NCI-H524 treated with DMSO at 0.1 percent for 48 hours (cell line): ENCODE results near the gene SNX17.
"Not testable (repeated sequence)": the region's sequence is repeated elsewhere in the genome, so short reads cannot be mapped to it uniquely, and the experiment has no call there.

Experiments used
- DNase-seq: peaks from one replicate; lab custom pipeline; 2025; lab: John Stamatoyannopoulos, UW

The SNX17 gene, protein sequence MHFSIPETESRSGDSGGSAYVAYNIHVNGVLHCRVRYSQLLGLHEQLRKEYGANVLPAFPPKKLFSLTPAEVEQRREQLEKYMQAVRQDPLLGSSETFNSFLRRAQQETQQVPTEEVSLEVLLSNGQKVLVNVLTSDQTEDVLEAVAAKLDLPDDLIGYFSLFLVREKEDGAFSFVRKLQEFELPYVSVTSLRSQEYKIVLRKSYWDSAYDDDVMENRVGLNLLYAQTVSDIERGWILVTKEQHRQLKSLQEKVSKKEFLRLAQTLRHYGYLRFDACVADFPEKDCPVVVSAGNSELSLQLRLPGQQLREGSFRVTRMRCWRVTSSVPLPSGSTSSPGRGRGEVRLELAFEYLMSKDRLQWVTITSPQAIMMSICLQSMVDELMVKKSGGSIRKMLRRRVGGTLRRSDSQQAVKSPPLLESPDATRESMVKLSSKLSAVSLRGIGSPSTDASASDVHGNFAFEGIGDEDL

DNA sequence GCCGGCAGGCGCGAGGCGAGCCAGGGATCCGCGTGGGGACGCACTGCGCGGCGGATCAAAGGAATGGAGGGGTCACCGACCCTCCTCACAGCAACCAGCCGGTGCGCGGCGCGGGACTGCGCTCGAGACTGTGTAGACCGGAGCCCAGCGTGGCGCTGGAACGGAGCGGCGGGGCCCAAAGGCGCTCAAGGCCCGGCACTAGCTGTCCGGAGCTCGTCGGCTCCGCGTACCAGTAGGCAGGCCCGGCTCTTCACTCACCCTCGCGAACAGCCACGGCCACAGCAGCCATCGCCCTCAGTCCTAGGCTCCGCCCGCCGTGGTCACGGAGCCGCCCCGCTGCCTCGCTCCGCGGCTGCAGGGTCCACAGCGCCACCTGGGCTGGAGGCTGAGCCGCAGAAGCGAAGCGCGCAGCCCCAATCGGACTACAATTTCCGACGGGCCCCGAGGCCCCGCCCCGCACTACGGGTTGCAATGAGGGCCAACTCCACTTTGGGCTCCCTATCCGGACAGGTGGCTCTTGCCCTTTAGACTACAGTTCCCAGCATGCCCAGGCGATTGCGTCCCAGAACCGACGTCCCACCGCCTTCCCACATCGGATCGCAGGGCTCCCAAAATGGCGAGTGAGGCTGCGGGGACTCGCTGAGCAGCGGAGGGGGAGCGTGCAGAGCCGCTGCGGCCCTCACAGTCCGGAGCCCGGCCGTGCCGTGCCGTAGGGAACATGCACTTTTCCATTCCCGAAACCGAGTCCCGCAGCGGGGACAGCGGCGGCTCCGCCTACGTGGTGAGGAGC lies at the start of gene SNX17, which contains the start of gene EIF2B4:
Gene SNX17 (plus strand): TSS at position 591 of the 790 bp plus-strand sequence. CDS start 128 bp downstream, at position 719.
Gene EIF2B4 (minus strand): TSS at position 313 of the 790 bp plus-strand sequence. CDS start 24 bp downstream, at position 289.
- DNase-seq: peak; percentile 96

DNA sequence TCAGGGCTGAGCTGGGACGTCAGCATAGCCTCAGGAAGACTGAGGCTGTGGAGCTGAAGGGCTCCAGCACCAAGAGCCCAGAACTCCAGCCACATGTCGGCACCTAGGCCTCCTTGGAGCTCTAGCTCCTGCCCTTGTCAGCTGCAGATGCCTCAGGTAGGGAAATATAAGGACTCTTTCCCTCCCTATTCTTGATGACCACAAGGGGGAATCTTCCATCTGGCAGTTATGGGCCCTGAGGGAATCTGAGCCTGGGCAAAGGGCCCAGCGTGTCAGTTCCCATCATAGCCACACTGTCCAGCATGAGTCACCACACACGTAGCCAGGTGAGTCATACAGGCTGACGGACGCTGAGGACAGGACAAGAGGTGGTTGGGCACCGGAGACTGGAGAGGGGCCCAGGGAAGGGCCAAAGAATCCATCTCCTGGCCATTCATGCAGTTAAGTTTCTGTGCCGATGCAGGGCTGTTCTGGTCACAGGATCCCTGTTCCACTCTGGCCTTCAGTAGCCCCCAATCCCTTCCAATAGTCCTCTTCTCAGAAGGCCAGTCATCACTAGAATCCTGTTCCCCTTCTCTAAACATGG lies 49.4 kb upstream of the SNX17 start:
- DNase-seq: no peak

DNA sequence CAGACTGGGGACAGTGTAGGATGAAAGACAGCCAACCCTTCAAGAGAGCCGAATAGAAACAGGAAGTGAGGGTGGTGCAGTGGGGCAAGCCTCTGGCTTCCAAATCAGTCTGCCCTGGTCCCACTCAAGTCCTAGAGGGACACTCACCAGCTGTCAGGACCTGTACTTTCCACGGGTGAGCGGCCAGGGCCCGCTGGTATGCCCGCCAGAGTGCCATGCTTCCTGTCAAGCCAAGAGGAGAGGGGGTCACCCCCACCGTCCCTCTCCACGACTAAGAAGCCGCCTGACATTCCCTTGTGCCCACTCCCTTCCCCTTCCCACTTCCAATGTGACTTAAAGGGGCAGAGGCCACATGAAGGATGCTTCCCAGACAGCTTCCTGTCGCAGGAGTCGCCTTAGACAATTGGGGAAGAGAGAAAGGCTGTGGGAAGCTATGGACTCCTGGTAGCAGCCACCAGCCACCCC lies 48.1 kb upstream of the SNX17 start:
- DNase-seq: no peak

DNA sequence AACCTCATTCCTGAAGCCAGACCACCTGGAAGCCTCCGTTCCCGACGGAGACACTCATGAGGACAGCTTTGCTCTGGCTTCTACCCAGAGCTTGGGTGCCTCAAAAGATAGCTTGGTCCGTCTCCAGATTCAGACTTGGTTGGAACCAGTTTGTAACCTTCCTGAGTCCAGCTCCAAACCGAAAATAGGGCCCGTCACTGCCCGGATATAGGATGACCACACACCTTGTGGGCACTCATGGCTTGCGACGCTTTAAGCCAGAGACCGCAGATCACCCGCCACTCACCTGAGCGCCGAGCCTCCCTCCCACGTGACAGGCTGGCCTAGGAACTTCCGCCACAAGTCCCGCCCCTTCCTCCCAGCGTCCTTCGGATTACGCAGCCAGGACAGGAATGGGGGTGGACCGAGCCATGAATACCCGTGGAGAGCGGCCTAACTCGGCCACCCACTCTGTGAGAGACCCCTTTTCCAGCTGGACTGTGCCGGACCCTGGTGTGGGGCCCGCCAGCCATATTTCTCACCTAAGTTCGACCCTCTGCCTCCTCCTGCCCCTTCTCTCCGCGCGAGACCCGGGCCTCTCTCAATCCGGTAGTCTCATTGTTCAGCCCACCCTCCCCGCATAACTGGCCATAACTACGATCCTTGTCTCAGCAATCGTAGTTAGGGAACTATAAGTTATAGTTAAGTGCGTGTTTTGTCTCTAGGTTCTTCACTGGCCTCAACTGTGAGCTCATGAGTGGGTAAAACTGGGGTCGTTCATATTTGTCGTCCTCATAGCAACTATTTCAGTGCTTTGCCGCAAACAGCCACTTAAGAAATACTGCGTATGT lies 47.4 kb upstream of the SNX17 start, which contains the start of gene MPV17:
Gene MPV17 (minus strand): TSS at position 332 of the 830 bp plus-strand sequence. CDS start 580 bp downstream, outside the sequence.
- peak; percentile 25 for DNase-seq

DNA sequence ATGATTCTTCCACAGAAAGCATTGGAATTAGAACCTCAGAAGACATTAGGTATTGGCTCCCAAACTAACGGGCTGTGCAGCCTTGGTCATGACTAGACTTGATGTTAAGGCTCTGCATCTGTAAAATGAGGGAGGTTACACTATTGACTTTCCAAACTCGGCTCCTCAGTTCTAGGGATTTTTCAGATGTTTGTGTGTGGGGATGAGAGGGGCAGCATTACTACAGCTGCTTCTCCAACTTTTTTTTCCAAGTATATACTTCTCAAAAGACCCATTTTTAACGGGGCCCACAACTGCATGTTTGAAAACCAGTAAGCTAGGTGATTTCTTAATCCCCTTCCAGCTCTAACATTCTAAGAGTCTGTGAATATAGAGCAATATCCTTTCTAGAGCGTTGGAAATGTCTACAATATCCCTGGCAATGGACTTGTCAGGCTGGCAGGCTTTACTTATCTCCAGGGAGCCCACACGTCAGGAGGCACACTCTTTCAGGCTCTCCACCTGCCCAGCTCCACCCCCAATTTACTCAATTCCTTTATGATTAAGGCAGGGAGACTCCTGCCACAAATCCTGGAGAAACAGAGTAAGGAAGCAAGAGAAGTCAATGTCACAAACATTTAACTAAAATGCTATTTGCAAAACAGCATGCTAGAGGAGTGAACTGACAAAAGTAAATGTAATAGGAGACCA lies 46.7 kb upstream of the SNX17 start:
- DNase-seq: no peak

DNA sequence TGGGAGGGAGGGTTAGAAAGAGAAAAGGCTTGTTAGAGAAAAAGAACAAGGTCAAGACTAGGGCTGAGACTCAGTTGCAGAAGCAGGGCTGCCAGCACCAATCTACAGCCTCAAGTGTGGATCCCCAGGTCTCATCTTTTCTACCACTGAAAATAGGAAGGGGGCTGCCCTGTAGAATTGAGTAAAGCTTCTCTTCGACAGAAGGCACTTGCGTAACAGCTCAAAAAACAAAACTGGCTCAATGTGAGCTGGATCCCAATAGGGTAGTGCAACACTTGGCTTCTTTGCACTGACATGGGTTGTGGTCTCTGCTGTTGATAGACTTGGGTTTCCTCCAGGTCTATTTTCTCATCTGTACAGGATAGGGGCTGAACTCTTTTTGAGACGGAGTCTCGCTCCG lies 45.7 kb upstream of the SNX17 start:
- DNase-seq: no peak

DNA sequence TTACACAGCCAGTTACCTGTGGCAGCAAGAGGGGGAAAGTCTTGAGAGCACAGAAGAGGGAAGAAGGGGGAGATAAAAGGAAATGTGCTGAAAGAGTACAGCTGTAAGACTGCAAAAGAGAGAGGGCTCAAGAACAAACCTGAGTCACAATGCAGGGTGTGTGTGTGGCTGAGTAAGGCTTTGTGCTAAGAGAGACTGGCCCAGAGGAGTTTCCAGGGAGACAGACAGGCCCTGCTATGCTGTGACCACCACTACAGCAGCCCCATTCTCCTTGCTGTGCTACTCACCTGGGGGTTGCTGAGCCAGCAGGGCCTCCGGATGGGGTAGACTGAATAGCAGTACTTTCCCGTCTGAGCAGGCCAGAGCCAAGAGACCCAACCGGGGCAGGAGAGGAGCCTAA lies 35.1 kb upstream of the SNX17 start:
- DNase-seq: no peak

DNA sequence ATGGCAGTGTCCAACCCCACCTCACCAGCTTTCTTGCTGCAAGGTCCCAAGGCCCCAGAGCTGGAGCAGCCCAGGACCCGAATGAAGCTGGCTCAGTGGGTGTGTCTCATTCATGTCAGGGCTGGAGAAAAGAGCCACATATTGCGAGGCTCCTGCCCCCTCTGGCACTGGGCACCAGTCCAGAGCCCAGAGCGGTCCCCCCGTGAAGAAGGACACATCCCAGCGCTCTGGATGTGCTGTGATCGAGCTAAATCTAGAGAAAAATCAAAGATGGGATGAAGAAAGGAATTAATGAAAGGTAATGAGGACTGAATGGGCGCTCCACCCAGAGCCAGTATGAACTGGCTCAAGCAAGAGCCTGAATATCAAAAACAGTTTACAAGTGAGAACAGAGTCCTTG lies 34.2 kb upstream of the SNX17 start:
- no peak for DNase-seq

DNA sequence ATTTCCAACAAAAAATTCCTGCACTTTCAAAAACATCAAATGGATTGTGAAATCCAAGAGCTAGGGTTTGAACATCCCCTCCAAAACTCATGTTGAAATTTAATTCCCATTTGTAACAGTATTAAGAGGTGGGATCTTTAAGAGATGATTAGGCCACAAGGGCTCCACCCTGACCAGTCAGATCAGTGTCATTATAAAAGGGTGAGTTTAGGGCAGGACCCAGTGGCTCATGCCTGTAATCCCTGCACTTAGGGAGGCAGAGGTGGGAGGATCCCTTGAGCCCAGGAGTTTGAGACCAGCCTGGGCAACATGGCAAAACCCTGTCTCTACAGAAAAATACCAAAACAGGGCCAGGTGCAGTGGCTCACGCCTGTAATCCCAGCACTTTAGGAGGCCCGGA lies 22.8 kb upstream of the SNX17 start:
- no peak for DNase-seq

DNA sequence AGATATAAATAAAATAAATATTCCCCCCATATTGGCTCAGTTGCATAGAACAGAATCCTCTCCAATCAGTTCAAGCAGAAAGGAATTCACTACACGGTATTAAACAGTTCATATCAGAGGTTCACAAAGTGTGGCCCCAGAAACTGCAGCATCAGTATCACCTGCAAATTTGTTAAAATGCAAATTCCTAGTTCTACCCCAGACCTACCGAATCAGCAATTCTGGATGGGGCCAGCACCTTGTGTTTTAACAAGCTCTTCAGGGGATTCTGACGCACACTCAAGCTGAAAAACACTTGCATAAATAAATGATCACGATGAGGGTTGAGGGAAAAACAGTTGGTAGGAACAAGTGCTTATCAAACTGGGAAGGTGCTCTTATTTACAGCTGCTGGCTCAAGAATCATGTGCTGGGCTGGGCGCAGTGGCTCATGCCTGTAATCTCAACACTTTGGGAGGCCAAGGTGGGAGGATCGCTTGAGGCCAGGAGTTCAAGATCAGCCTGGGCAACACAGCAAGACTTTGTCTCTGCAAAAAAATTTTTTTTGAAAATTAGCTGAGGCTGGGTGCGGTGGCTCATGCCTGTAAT lies 20.2 kb upstream of the SNX17 start:
- DNase-seq: no peak

DNA sequence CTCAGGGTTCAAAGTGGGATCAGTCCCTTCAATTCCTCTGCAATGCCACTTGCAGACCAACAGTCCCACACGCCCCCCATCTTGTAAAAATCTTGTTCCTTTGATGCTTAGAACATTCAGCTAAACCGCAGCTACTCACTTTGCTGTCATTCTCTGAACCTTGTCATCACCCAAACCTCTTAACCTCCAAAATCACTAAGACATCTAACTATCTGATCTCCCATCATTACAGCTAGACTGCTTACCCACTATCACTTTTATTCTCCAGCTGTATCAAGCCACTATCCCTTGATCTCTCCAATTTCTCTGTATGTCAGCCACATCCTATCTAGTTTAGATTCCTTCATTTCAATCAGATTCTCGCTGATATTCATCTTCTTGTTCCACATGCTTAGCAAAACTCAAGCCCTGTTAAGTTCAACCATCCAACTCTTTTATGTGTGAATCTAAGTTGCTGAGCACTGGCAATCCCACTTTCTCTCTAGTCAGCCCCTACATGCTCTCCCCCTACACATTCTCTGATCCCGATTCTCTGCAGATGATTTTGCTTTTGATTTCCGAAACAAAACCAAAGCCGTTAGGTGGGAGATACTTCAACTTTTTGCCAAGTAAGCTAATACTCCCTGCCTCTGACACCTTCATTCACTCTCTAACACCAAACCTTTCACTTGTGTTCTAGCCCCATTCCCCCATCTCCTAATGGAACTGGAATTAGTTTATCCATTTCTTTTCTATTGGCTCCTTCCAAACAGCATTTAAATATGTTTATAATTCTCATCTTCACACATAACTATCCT lies 18.4 kb upstream of the SNX17 start:
- DNase-seq: no peak

DNA sequence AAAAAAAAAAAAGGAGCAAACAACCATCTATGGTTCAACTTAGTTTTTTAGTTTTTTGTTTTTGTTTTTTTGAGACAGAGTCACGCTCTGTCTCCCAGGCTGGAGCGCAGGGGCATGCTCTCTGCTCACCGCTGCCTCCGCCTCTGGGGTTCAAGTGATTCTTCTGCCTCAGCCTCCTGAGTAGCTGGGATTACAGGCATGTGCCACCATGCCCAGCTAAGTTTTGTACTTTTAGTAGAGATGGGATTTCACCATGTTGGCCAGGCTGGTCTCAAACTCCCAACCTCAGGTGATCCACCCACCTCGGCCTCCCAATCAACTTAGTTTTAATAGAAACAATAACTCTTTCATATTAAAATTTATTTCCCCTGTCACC lies 17.0 kb upstream of the SNX17 start:
- DNase-seq: not testable (repeated sequence)

DNA sequence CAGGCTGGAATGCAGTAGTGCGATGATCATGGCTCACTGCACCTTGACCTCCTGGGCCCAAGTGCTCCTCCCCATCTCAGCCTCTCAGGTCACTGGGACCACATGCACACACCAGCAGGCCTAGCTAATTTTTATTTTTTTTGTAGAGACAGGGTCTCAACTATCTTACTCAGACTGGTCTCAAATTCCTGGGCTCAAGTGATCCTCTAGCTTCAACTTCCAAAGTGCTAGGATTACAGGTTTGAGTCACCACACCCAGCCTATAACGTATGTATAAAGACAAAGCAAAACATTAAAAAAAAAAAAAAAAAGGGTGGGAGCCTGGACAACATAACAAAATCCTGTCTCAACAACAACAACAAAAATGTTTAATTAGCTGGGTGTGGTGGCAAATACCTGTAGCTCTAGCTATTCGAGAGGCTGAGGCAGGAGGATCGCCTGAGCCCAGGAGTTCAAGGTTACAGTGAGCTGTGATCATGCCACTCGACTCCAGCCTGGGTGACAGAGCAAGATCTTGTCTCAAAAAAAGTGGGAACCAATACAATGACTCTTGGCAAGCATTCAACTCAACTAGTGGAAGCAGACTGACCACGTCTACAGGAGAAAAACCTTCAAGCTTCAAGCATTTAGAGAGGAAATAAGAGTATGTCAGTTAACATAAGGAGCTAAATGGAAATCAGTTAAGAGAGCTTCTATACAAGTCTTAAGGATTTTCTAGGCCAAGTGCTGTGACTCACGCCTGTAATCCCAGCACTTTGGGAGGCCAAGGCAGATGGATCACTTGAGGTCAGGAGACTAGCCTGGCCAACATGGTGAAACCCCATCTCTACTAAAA lies 16.4 kb upstream of the SNX17 start:
- no peak for DNase-seq

DNA sequence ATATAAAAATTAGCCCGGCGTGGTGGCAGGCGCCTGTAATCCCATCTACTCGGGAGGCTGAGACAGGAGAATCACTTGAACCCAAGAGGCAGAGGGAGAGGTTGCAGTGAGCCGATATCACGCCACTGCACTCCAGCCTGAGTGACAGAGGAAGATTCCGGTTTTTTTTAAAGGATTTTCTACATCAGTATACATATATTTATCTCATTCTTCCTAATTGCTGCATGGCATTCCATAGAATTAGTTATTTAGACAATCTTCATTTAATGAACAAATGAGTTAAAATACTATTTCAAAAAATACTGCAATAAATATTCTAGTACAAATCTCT lies 15.9 kb upstream of the SNX17 start:
- no peak for DNase-seq

DNA sequence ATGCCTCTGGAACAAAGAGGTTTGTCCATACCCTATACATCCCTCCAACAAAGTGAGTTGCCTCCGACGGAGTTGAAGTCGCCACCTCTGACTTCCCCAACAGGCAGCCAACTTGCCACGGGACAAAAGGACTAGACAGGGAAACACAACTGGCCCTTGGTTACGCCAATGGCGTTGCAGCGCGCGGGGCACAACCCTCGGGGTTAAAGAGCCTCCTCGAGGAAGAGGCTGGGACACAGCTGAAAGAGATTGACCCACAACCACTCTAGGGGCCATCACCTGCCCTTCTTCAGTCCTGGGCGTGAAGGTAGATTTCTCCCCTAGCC lies 14.4 kb upstream of the SNX17 start:
- no peak for DNase-seq

DNA sequence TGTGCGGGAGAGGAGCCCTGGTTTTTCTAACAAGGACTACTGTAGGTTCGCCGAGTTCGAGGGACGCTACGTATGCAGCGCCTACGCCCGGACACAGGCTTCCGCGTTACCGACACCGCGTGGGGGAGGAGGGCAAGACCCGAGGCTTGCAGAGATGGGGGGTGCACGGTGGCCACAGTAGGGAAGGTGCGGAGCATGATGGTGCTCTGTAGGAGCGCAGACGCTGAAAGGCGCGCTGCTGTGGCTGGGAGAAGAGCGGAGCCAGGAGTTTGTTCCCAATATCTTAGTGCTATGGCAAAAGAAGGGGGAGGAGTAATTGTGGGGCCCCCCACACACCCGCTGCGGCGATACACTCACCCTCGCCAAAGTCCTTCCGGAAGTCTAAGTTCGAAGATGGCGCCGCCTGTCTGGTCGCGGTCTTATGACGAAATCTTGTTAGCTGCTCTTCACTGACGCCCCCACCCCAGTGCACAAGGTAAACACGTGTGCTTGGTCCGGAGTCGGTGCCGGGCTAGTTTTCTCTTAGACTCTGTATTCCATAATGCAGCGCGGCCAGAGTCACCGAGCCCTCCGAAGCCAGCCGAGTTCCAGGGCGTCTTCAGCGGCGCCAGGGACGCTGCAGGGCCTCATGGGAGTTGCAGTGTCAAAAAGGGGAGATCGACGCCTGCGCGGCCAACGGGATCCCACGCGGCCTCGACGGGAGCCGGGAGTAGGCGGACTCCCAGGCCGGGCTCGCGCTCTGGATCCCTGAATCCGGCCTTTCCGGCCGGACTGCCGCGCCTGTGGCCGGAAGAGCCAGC lies 13.8 kb upstream of the SNX17 start, which contains the start of gene GTF3C2:
Gene GTF3C2 (minus strand): TSS at position 383 of the 800 bp plus-strand sequence. CDS start 13,210 bp downstream, outside the sequence.
- DNase-seq: peak; percentile 98

DNA sequence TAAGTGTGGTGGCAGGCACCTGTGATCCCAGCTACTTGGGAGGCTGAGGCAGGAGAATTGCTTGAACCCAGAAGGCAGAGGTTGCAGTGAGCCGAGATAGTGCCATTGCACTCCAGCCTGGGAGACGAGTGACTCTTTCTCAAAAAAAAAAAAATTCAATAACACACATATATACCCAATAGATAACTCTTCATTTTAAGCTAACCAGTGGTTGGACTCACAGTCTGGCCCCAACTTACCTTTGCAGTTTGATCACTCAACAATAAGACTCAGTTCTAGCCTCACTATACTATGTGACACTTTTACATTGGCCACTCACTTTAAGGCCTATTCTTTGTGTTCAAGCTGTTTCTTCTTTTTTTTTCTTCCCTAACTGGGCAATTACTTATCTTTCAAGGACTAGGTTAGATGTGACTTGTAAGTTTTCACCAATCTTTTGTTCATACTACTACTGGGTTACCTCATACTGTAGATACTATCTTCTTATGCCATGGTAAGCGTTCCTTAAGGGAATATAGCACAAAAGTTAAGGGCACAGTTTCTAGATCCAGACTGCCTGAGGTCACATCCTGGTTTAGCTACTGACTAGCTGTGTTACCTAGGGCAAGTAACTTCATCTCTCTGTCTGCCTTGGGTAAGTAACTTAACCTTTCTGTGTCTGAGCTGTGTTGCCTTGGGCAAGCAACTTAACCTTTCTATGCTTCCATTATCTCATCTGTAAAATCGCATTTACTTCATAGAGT lies 7.6 kb upstream of the SNX17 start:
- DNase-seq: no peak
